Right ventricle myocardium inferior (tissue), 1 donor: ENCODE data around the gene TK2. TPM values are rescaled to one million over a fixed set of nuclear protein-coding genes. Genes with fewer than 3 reads are reported as not detected.
"Not testable (repeated sequence)": the region's sequence is repeated elsewhere in the genome, so short reads cannot be mapped to it uniquely, and the experiment has no call there.

ENCODE experiments used
- ATAC-seq: fragments of 200-7000 bp; cut with Tn5 transposase; one replicate; pipeline ENCODE4 v1.9.1; 2020; ENCODE audit warnings: mild to moderate bottlenecking, moderate library complexity
- DNase-seq: peaks from one replicate; pipeline ENCODE4 v3.0.0; 2021; ENCODE audit errors: missing footprints
- intact Hi-C: fragments of 100-400 bp; cut with DNase I; formaldehyde crosslinking; loops from one replicate; pipeline ENCODE4 v1.11.0; 2022
- total RNA-seq: library from RNA; stranded (reverse); fragmentation: NEBNext Ultra II Directional; extraction: Animal tissue kit (Norgen Biotek cat#: 25700); gene quantifications from one replicate; pipeline ENCODE4 v1.2.1, GENCODE V29; 2021
- donor health status: DM: no; HTN: yes; CAD: no; lungs with severe emphysema.

The TK2 gene
- total RNA-seq, 1 donor from 2014 or later = 18.6 TPM

GRCh38 chr16:66525396-66526180 is 24.3 kb downstream of the TK2 start:
- ATAC-seq (no peak), DNase-seq (no peak)
- intact Hi-C loops = no loop called here

GRCh38 chr16:66524601-66525164 is 25.2 kb downstream of the TK2 start:
- ATAC-seq (peak; percentile 55), DNase-seq (peak; percentile 64)
- intact Hi-C loops = no loop called here

- peak; percentile 67 for DNase-seq
- intact Hi-C loops = no loop called here
- peak; percentile 12 for ATAC-seq
These were observed 26.0 kb downstream of the TK2 start for GRCh38 chr16:66523861-66524354.

- ATAC-seq = no peak
- no peak for DNase-seq
- intact Hi-C loops = no loop called here
These were observed 26.9 kb downstream of the TK2 start for GRCh38 chr16:66522816-66523590.

- ATAC-seq (no peak), DNase-seq (peak; percentile 87)
- intact Hi-C loops = no loop called here
These were observed 27.8 kb downstream of the TK2 start for GRCh38 chr16:66521951-66522771.

- DNase-seq (no peak), ATAC-seq (no peak)
- intact Hi-C loops = no loop called here
These were observed 28.6 kb downstream of the TK2 start for GRCh38 chr16:66521252-66521713.

- ATAC-seq (no peak), DNase-seq (peak; percentile 71)
- intact Hi-C loops = no loop called here
These were observed 29.3 kb downstream of the TK2 start for GRCh38 chr16:66520406-66521170.

GRCh38 chr16:66519482-66520373 is 30.2 kb downstream of the TK2 start:
- ATAC-seq (no peak), DNase-seq (no peak)
- intact Hi-C loops = no loop called here

GRCh38 chr16:66517586-66518263 is 32.2 kb downstream of the TK2 start:
- DNase-seq (peak; percentile 64), ATAC-seq (no peak)
- intact Hi-C loops = no loop called here

- DNase-seq = peak; percentile 96
- intact Hi-C loops = loop anchor here (1.0 kb wide), 1 partner anchor 32 kb away; no protein-coding TSS in a partner anchor
- ATAC-seq = peak; percentile 96
These were observed 32.9 kb downstream of the TK2 start for GRCh38 chr16:66516808-66517585.

- intact Hi-C loops = loop anchor here (1.0 kb wide), 1 partner anchor 33 kb away; no protein-coding TSS in a partner anchor
- no peak for ATAC-seq
- DNase-seq = no peak
These were observed 33.5 kb downstream of the TK2 start for GRCh38 chr16:66516509-66516807.

GRCh38 chr16:66515596-66516508 is 34.1 kb downstream of the TK2 start:
- intact Hi-C loops = loop anchor here (1.0 kb wide), 1 partner anchor 33 kb away; no protein-coding TSS in a partner anchor
- ATAC-seq = no peak
- DNase-seq = no peak

GRCh38 chr16:66514980-66515595 is 34.8 kb downstream of the TK2 start:
- DNase-seq, intact Hi-C loops, ATAC-seq: not testable (repeated sequence)

- ATAC-seq, DNase-seq, intact Hi-C loops: not testable (repeated sequence)
These were observed 35.5 kb downstream of the TK2 start for GRCh38 chr16:66514391-66514790.
